HepG2 (cell line): ENCODE results near the gene TBCCD1. TPM values are rescaled to one million over a fixed set of nuclear protein-coding genes. Genes with fewer than 3 reads are reported as not detected.
A peak's percentile ranks its signal among the peaks of the same experiment; 100 is the strongest.

Experiments
- ASH2L ChIP-seq: fragments of 300-600, 200-600 bp; sonication (generic); IDR thresholded peaks from 2 replicates; pipeline ENCODE4 v1.7.0; 2017; ENCODE audit warnings: low read depth, mild to moderate bottlenecking, moderate library complexity, mixed read lengths, low read length; ENCODE audit not compliant: insufficient read length
- EP300 ChIP-seq, 3 experiments: sonication (generic) in 1 of 3; formaldehyde crosslinking in 1 of 3; IDR thresholded peaks; 2 replicates each; pipeline versions ENCODE4 v1.5.1 to v1.6.1; 2011 to 2020; ENCODE audit warnings: low read depth in 2 of 3, low read length in 2 of 3, borderline replicate concordance in 1 of 3, improper control_type of control experiment in 1 of 3, mild to moderate bottlenecking in 1 of 3, missing genetic modification reagents in 1 of 3, moderate library complexity in 1 of 3
- FOXJ3 ChIP-seq: sonication (generic); formaldehyde crosslinking; IDR thresholded peaks from 2 replicates; pipeline ENCODE4 v1.4.0; 2020; ENCODE audit warnings: missing genetic modification reagents, mild to moderate bottlenecking, borderline replicate concordance
- IKZF5 ChIP-seq: IDR thresholded peaks from 2 replicates; pipeline ENCODE4 v1.6.1; 2018; ENCODE audit warnings: missing genetic modification reagents, mild to moderate bottlenecking, missing compliant biosample characterization
- NCOA2 ChIP-seq: sonication (generic); formaldehyde crosslinking; IDR thresholded peaks from 2 replicates; pipeline ENCODE4 v1.8.0; 2022; ENCODE audit warnings: inconsistent platforms
- NFKBIZ ChIP-seq: IDR thresholded peaks from 2 replicates; pipeline ENCODE4 v1.6.1; 2018; ENCODE audit warnings: missing genetic modification reagents, missing compliant biosample characterization
- THYN1 ChIP-seq: sonication (generic); formaldehyde crosslinking; IDR thresholded peaks from 2 replicates; pipeline ENCODE4 v1.8.1; 2023; ENCODE audit warnings: low read depth, mild to moderate bottlenecking, moderate library complexity, missing genetic modification reagents, borderline replicate concordance
- ZGPAT ChIP-seq: IDR thresholded peaks from 2 replicates; pipeline ENCODE4 v1.6.1; 2016; ENCODE audit warnings: mild to moderate bottlenecking
- ZNF652 ChIP-seq: IDR thresholded peaks from 2 replicates; pipeline ENCODE4 v1.6.1; 2016; ENCODE audit warnings: low read depth, borderline replicate concordance
- ZNF788 ChIP-seq: sonication (generic); formaldehyde crosslinking; IDR thresholded peaks from 2 replicates; pipeline ENCODE4 v1.5.0; 2020; ENCODE audit warnings: mild to moderate bottlenecking, missing genetic modification reagents, borderline replicate concordance
- polyA plus RNA-seq, 8 experiments: library from polyadenylated mRNA; depleted of rRNA in 3 of 8; stranded (reverse) in 7 of 8; unstranded in 1 of 8; fragments of >200 nt; fragmentation: Illumina TruSeq in 4 of 8; extraction: Trizol in 4 of 8; gene quantifications; 2 replicates each; pipeline versions ENCODE4 v1.2.1 to v1.2.3, GENCODE V29; 2011 to 2016; ENCODE audit warnings: low read depth in 4 of 8, missing spikeins in 1 of 8, mixed read lengths in 1 of 8; ENCODE audit not compliant: insufficient read depth in 1 of 8
- total RNA-seq, 5 experiments: library from RNA; depleted of rRNA; stranded (reverse); fragments of >200 nt; fragmentation: Illumina TruSeq; extraction: Trizol; gene quantifications; 2 replicates each; pipeline ENCODE4 v1.2.3, GENCODE V29; 2016; ENCODE audit warnings: low read depth in 1 of 5
- TF ChIP-seq, protein P1 (sequence below): sonication (generic); formaldehyde crosslinking; conservative IDR thresholded peaks from 2 replicates; pipeline ENCODE4 v1.4.0; 2020; ENCODE audit warnings: missing genetic modification reagents
- TF ChIP-seq, protein P2 (sequence below): sonication (generic); formaldehyde crosslinking; IDR thresholded peaks from 2 replicates; pipeline ENCODE4 v1.4.0; 2020; ENCODE audit warnings: mild to moderate bottlenecking, missing genetic modification reagents, borderline replicate concordance
- TF ChIP-seq, protein P3 (sequence below): sonication (generic); formaldehyde crosslinking; conservative IDR thresholded peaks from 2 replicates; pipeline ENCODE4 v1.8.0; 2022; ENCODE audit warnings: mild to moderate bottlenecking, moderate library complexity, missing genetic modification reagents

TBCCD1 gene
- total and polyA plus RNA-seq, 2 of the 13 experiments (the other 11 are each of a cell fraction or from before 2014, with no cell fraction given), result 13.6 to 16.2 TPM

DNA sequence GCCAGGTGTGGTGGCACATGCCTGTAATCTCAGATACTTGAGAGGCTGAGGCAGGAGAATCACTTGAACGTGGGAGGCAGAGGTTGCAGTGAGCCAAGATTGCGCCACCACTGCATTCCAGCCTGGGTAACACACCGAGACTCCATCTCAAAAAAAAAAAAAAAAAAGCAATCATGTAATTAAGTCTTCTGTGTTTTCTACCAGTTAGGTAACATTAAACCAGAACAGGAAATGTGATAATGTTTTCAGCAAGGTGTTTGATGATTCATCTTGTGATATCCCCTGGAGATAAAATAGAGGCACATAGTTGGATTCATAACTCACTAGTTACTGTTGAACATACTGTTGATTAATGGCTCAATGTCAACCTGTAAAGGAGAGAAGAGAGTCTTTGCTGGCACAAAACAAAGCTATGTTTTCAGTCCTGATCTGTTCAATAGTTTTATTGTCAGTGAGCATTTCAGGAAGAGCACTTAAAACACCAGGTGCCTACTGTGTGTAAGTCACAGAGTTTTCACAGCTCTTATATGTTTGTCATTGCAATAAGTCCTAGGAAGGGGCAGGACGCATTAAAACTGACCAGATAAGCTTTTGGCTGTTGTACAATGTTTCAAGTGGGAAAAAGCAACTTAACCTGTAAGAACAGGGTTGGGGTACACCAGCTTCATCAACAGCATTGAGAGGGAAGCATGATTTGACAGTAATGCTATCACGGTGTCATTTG lies 22.9 kb upstream of the TBCCD1 start (continued):
- TF ChIP-seq ZNF652 (CRISPR knock-in tag) (no peak), ASH2L (peak; percentile 21), EP300 (IDR thresholded peaks at IDR 0.05; ENCODE audit: low read depth in 2 of 2, low read length in 2 of 2) (peak in 1 of 2 experiments; percentile 31; a peak in 1 of 4 replicates), EP300 (CRISPR knock-in tag; IDR thresholded peaks at IDR 0.05; ENCODE audit: borderline replicate concordance) (no peak; the same call in 1 of the 2 replicates), IKZF5 (no peak), FOXJ3 (peak; percentile 31; the same call in 1 of the 2 replicates), NCOA2 (0 out of 2 replicates have a peak, but pooled peaks have one; percentile 26), THYN1 (CRISPR knock-in tag) (no peak), ZNF788 (CRISPR knock-in tag) (no peak), NFKBIZ (peak; percentile 15; the same call in 1 of the 2 replicates), ZGPAT (CRISPR knock-in tag) (peak; percentile 49; the same call in 1 of the 2 replicates)
- TF ChIP-seq, protein P1, sequence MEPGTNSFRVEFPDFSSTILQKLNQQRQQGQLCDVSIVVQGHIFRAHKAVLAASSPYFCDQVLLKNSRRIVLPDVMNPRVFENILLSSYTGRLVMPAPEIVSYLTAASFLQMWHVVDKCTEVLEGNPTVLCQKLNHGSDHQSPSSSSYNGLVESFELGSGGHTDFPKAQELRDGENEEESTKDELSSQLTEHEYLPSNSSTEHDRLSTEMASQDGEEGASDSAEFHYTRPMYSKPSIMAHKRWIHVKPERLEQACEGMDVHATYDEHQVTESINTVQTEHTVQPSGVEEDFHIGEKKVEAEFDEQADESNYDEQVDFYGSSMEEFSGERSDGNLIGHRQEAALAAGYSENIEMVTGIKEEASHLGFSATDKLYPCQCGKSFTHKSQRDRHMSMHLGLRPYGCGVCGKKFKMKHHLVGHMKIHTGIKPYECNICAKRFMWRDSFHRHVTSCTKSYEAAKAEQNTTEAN, result 0 out of 2 replicates have a peak, but pooled peaks have one; percentile 51
- TF ChIP-seq, protein P2, sequence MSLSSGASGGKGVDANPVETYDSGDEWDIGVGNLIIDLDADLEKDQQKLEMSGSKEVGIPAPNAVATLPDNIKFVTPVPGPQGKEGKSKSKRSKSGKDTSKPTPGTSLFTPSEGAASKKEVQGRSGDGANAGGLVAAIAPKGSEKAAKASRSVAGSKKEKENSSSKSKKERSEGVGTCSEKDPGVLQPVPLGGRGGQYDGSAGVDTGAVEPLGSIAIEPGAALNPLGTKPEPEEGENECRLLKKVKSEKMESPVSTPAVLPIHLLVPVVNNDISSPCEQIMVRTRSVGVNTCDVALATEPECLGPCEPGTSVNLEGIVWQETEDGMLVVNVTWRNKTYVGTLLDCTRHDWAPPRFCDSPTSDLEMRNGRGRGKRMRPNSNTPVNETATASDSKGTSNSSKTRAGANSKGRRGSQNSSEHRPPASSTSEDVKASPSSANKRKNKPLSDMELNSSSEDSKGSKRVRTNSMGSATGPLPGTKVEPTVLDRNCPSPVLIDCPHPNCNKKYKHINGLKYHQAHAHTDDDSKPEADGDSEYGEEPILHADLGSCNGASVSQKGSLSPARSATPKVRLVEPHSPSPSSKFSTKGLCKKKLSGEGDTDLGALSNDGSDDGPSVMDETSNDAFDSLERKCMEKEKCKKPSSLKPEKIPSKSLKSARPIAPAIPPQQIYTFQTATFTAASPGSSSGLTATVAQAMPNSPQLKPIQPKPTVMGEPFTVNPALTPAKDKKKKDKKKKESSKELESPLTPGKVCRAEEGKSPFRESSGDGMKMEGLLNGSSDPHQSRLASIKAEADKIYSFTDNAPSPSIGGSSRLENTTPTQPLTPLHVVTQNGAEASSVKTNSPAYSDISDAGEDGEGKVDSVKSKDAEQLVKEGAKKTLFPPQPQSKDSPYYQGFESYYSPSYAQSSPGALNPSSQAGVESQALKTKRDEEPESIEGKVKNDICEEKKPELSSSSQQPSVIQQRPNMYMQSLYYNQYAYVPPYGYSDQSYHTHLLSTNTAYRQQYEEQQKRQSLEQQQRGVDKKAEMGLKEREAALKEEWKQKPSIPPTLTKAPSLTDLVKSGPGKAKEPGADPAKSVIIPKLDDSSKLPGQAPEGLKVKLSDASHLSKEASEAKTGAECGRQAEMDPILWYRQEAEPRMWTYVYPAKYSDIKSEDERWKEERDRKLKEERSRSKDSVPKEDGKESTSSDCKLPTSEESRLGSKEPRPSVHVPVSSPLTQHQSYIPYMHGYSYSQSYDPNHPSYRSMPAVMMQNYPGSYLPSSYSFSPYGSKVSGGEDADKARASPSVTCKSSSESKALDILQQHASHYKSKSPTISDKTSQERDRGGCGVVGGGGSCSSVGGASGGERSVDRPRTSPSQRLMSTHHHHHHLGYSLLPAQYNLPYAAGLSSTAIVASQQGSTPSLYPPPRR (CRISPR knock-in tag), result peak; percentile 48; the same call in 1 of the 2 replicates
- TF ChIP-seq, protein P3, sequence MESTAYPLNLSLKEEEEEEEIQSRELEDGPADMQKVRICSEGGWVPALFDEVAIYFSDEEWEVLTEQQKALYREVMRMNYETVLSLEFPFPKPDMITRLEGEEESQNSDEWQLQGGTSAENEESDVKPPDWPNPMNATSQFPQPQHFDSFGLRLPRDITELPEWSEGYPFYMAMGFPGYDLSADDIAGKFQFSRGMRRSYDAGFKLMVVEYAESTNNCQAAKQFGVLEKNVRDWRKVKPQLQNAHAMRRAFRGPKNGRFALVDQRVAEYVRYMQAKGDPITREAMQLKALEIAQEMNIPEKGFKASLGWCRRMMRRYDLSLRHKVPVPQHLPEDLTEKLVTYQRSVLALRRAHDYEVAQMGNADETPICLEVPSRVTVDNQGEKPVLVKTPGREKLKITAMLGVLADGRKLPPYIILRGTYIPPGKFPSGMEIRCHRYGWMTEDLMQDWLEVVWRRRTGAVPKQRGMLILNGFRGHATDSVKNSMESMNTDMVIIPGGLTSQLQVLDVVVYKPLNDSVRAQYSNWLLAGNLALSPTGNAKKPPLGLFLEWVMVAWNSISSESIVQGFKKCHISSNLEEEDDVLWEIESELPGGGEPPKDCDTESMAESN (CRISPR knock-in tag), result 0 out of 2 replicates have a peak, but pooled peaks have one; percentile 32
